ENCODE measurements around the gene POC1A.

Gene POC1A

GRCh38 chr3:52088445-52089367 lies 65.5 kb downstream of the POC1A start:
- TF ChIP-seq GATA3 (IDR thresholded peaks at IDR 0.05; ENCODE audit: low read depth, low read length) (no peak), GATA2 (IDR thresholded peaks at IDR 0.05; ENCODE audit: low read depth, low read length) (no peak)

GRCh38 chr3:52087731-52088130 lies 66.5 kb downstream of the POC1A start:
- no peak for TF ChIP-seq GATA2 (IDR thresholded peaks at IDR 0.05; ENCODE audit: low read depth, low read length)
- no peak for TF ChIP-seq GATA3 (IDR thresholded peaks at IDR 0.05; ENCODE audit: low read depth, low read length)

- TF ChIP-seq GATA2 (IDR thresholded peaks at IDR 0.05; ENCODE audit: low read depth, low read length) (no peak), GATA3 (IDR thresholded peaks at IDR 0.05; ENCODE audit: low read depth, low read length) (no peak)
Measured at GRCh38 chr3:52086976-52087663, 67.1 kb downstream of the POC1A start.

- TF ChIP-seq GATA3 (IDR thresholded peaks at IDR 0.05; ENCODE audit: low read depth, low read length) (no peak), GATA2 (IDR thresholded peaks at IDR 0.05; ENCODE audit: low read depth, low read length) (no peak)
Measured at GRCh38 chr3:52086461-52086860, 67.8 kb downstream of the POC1A start.

- TF ChIP-seq GATA2 (IDR thresholded peaks at IDR 0.05; ENCODE audit: low read depth, low read length) (no peak), GATA3 (IDR thresholded peaks at IDR 0.05; ENCODE audit: low read depth, low read length) (no peak)
Measured at GRCh38 chr3:52085681-52086282, 68.4 kb downstream of the POC1A start.

- TF ChIP-seq GATA3 (IDR thresholded peaks at IDR 0.05; ENCODE audit: low read depth, low read length): no peak
- TF ChIP-seq GATA2 (IDR thresholded peaks at IDR 0.05; ENCODE audit: low read depth, low read length): no peak
Measured at GRCh38 chr3:52084954-52085680, 69.1 kb downstream of the POC1A start.

- no peak for TF ChIP-seq GATA3 (IDR thresholded peaks at IDR 0.05; ENCODE audit: low read depth, low read length)
- TF ChIP-seq GATA2 (IDR thresholded peaks at IDR 0.05; ENCODE audit: low read depth, low read length): no peak
Measured at GRCh38 chr3:52084216-52084945, 69.8 kb downstream of the POC1A start.

GRCh38 chr3:52083556-52084087 lies 70.6 kb downstream of the POC1A start:
- TF ChIP-seq GATA3 (IDR thresholded peaks at IDR 0.05; ENCODE audit: low read depth, low read length) (no peak), GATA2 (IDR thresholded peaks at IDR 0.05; ENCODE audit: low read depth, low read length) (no peak)

GRCh38 chr3:52082951-52083350 lies 71.3 kb downstream of the POC1A start:
- TF ChIP-seq GATA3 (IDR thresholded peaks at IDR 0.05; ENCODE audit: low read depth, low read length): no peak
- no peak for TF ChIP-seq GATA2 (IDR thresholded peaks at IDR 0.05; ENCODE audit: low read depth, low read length)

- no peak for TF ChIP-seq GATA3 (IDR thresholded peaks at IDR 0.05; ENCODE audit: low read depth, low read length)
- no peak for TF ChIP-seq GATA2 (IDR thresholded peaks at IDR 0.05; ENCODE audit: low read depth, low read length)
Measured at GRCh38 chr3:52080830-52081719, 73.1 kb downstream of the POC1A start.

- no peak for TF ChIP-seq GATA3 (IDR thresholded peaks at IDR 0.05; ENCODE audit: low read depth, low read length)
- TF ChIP-seq GATA2 (IDR thresholded peaks at IDR 0.05; ENCODE audit: low read depth, low read length): no peak
Measured at GRCh38 chr3:52079958-52080357, 74.3 kb downstream of the POC1A start.

Data from SH-SY5Y (cell line).